COLO668 (cell line): Measurements from ENCODE around the gene RFFL.
A peak's percentile ranks its signal among the peaks of the same experiment; 100 is the strongest.

Experiments used
- DNase-seq: peaks from one replicate; lab custom pipeline; 2025; ENCODE audit not compliant: unreplicated experiment; lab: John Stamatoyannopoulos, UW

RFFL gene

GRCh38 chr17:34980353-34980680 lies 83.2 kb downstream of the RFFL start, which contains the start of gene LIG3:
LIG3 (plus strand) TSS chr17:34980512; CDS start chr17:34983006, 2,494 bp downstream.
- peak; percentile 87 for DNase-seq

- DNase-seq = no peak
Observed at GRCh38 chr17:34979650-34980352, 83.7 kb downstream of the RFFL start.

- DNase-seq = no peak
Observed at GRCh38 chr17:34979153-34979552, 84.4 kb downstream of the RFFL start.

- no peak for DNase-seq
Observed at GRCh38 chr17:34974794-34975785, 88.4 kb downstream of the RFFL start.

- DNase-seq = no peak
Observed at GRCh38 chr17:34974179-34974578, 89.3 kb downstream of the RFFL start.

GRCh38 chr17:34961093-34961911 lies 102.2 kb downstream of the RFFL start, which contains the start of the genes CCT6B and ZNF830:
CCT6B (minus strand) TSS chr17:34961460; CDS start chr17:34961393, 67 bp downstream.
ZNF830 (plus strand) TSS chr17:34961540; CDS start chr17:34961567, 27 bp downstream.
- peak; percentile 82 for DNase-seq

GRCh38 chr17:34958438-34958837 lies 105.1 kb downstream of the RFFL start:
- DNase-seq = no peak
